Endothelial cell of umbilical vein (primary cell): Measurements from ENCODE around the gene HPS6. TPM values are rescaled to one million over a fixed set of nuclear protein-coding genes. Genes with fewer than 3 reads are reported as not detected.

Experiments used
- Bru-seq: library from RNA; stranded (reverse); fragments of 400-500 nt; gene quantifications from one replicate; lab custom pipeline; 2021; lab: Mats Ljungman, UMichigan
- BruChase-seq, 2 experiments: library from RNA; stranded (reverse); fragments of 400-500 nt; gene quantifications; one replicate each; lab custom pipeline; 2021; lab: Mats Ljungman, UMichigan
- BruUV-seq: library from RNA; stranded (reverse); fragments of 400-500 nt; replicated peaks from 2 replicates; lab custom pipeline; 2021; lab: Mats Ljungman, UMichigan
- CTCF ChIA-PET: fragments of 300-600, 350-600 bp; sonication (Branson Sonifier 250); formaldehyde crosslinking; loops from one replicate; lab custom pipeline; 2021; ENCODE audit warnings: antibody characterized with exemption, inconsistent platforms; lab: Charles Lee
- POLR2A ChIA-PET: fragments of 300-600, 350-600 bp; sonication (Branson Sonifier 250); formaldehyde crosslinking; loops from one replicate; lab custom pipeline; 2021; ENCODE audit warnings: antibody characterized with exemption, inconsistent platforms; lab: Charles Lee
- DNase-seq: peaks from one replicate; pipeline ENCODE4 v3.0.0-alpha.2; 2011; ENCODE audit warnings: low read depth, low spot score
- FAIRE-seq: peaks from 2 replicates; lab custom pipeline; 2011; peaks lifted over from hg19 to GRCh38; lab: Jason Lieb, UNC
- H2AFZ ChIP-seq: 2 replicates; pipeline ENCODE4 v1.6.0; 2012; ENCODE audit warnings: low read depth, low read length, control low read depth, inconsistent platforms
- H3K27ac ChIP-seq: 2 replicates; pipeline ENCODE4 v1.5.1; 2011; ENCODE audit warnings: low read depth, mild to moderate bottlenecking, control low read depth, low read length, moderate library complexity; ENCODE audit not compliant: insufficient read depth
- H3K27me3 ChIP-seq, 2 experiments: 2 replicates each; pipeline versions ENCODE4 v1.6.0 to v1.6.1; 2011; ENCODE audit warnings: low read length in 2 of 2, mixed read lengths in 1 of 2; ENCODE audit not compliant: control insufficient read depth in 2 of 2, insufficient read depth in 2 of 2
- H3K36me3 ChIP-seq, 2 experiments: 2 replicates in 1 of 2; 3 replicates in 1 of 2; pipeline ENCODE4 v1.5.1; 2011; ENCODE audit warnings: low read length in 2 of 2, mild to moderate bottlenecking in 1 of 2, moderate library complexity in 1 of 2; ENCODE audit not compliant: control insufficient read depth in 2 of 2, insufficient read depth in 2 of 2; ENCODE audit errors: extremely low read depth in 1 of 2
- H3K4me1 ChIP-seq: 3 replicates; pipeline ENCODE4 v1.5.1; 2011; ENCODE audit warnings: mild to moderate bottlenecking, low read length; ENCODE audit not compliant: control insufficient read depth, insufficient read depth; ENCODE audit errors: extremely low read depth
- H3K4me2 ChIP-seq: 2 replicates; pipeline ENCODE4 v1.6.1; 2011; ENCODE audit warnings: low read length, control low read depth, mixed read lengths; ENCODE audit not compliant: insufficient read depth
- H3K4me3 ChIP-seq, 3 experiments: fragments of 200-600 bp in 1 of 3; sonication (generic), shearing (Covaris generic) in 1 of 3; replicated peaks in 1 of 3; 2 replicates each; pipeline ENCODE4 v1.5.1; 2011 to 2016; ENCODE audit warnings: control low read depth in 3 of 3, low read length in 3 of 3, mild to moderate bottlenecking in 2 of 3, inconsistent platforms in 1 of 3, low read depth in 1 of 3, moderate library complexity in 1 of 3; ENCODE audit not compliant: insufficient read depth in 1 of 3
- H3K79me2 ChIP-seq: 2 replicates; pipeline ENCODE4 v1.6.0; 2012; ENCODE audit warnings: low read length, inconsistent platforms; ENCODE audit not compliant: control insufficient read depth, insufficient read depth
- H3K9ac ChIP-seq: replicated peaks from 2 replicates; pipeline ENCODE3; 2011; ENCODE audit warnings: low read length, control low read depth; ENCODE audit not compliant: insufficient read depth; ENCODE audit errors: extremely low read depth
- H3K9me1 ChIP-seq: replicated peaks from 3 replicates; pipeline ENCODE4 v1.6.0; 2011; ENCODE audit warnings: mild to moderate bottlenecking, low read length; ENCODE audit not compliant: control insufficient read depth, insufficient read depth; ENCODE audit errors: extremely low read depth
- H3K9me3 ChIP-seq: replicated peaks from 2 replicates; pipeline ENCODE4 v1.5.1; 2012; ENCODE audit warnings: low read length, inconsistent platforms; ENCODE audit not compliant: control insufficient read depth, insufficient read depth
- H4K20me1 ChIP-seq: replicated peaks from 2 replicates; pipeline ENCODE3; 2011; ENCODE audit warnings: mild to moderate bottlenecking, low read length; ENCODE audit not compliant: control insufficient read depth, insufficient read depth; ENCODE audit errors: extremely low read depth
- GATA2 ChIP-seq: IDR thresholded peaks from 2 replicates; pipeline ENCODE4 v1.7.0; 2011; ENCODE audit warnings: low read depth, mild to moderate bottlenecking, moderate library complexity, mixed read lengths, low read length; ENCODE audit not compliant: insufficient read length, insufficient read depth
- POLR2A ChIP-seq: IDR thresholded peaks from 2 replicates; pipeline ENCODE4 v1.6.1; 2012; ENCODE audit warnings: low read depth, mild to moderate bottlenecking, control low read depth, low read length
- POLR2AphosphoS5 ChIP-seq: IDR thresholded peaks from 2 replicates; pipeline ENCODE4 v1.6.1; 2012; ENCODE audit warnings: low read depth, mild to moderate bottlenecking, control low read depth, low read length, moderate library complexity; ENCODE audit not compliant: insufficient read depth
- dilution Hi-C: fragments of 300-500 bp; cut with MboI; formaldehyde crosslinking; loops from one replicate; pipeline ENCODE4 v1.15.0; 2019; ENCODE audit warnings: low sequenced_read_pairs; ENCODE audit not compliant: extremely low pct_ligation_motif_present
- intact Hi-C: fragments of 100-400 bp; cut with micrococcal nuclease; formaldehyde crosslinking; loops from one replicate; pipeline ENCODE4 v1.10.0; 2022
- long read RNA-seq: library from polyadenylated mRNA; stranded (forward); transcript quantifications from one replicate; pipeline ENCODE4 v2.0.0, GENCODE V29; 2021
- polyA minus RNA-seq, 3 experiments: library from RNA; depleted of rRNA, polyadenylated mRNA; stranded (reverse); fragments of >200 nt; gene quantifications; 1 replicate in 1 of 3; 2 replicates in 2 of 3; pipeline ENCODE4 v1.2.3, GENCODE V29; 2011
- polyA plus RNA-seq, 4 experiments: library from polyadenylated mRNA; depleted of rRNA in 3 of 4; stranded (reverse) in 3 of 4; unstranded in 1 of 4; fragments of >200 nt; gene quantifications; 2 replicates each; pipeline versions ENCODE4 v1.2.1 to v1.2.3, GENCODE V29; 2011 to 2012; ENCODE audit warnings: missing spikeins in 1 of 4
- total RNA-seq: library from RNA; stranded (reverse); gene quantifications from 2 replicates; pipeline ENCODE4 v1.2.3, GENCODE V29; 2021
- TF ChIP-seq, protein P1 (sequence below), 2 donors: IDR thresholded peaks; 1 replicate in 1 of 2; 2 replicates in 1 of 2; pipeline ENCODE4 v1.5.1; 2011; ENCODE audit warnings: low read length in 2 of 2, mild to moderate bottlenecking in 2 of 2, moderate library complexity in 2 of 2, control low read depth in 1 of 2, inconsistent platforms in 1 of 2, low read depth in 1 of 2; ENCODE audit not compliant: insufficient read depth in 1 of 2; ENCODE audit errors: extremely low read depth in 1 of 2

HPS6 gene
- total RNA-seq (18.5 TPM in 2 replicates), polyA plus RNA-seq (9.3 and 11.6 TPM in 2 replicates), polyA minus RNA-seq (12.1 and 12.6 TPM in 2 replicates), Bru-seq, nascent RNA (percentile 59 among the genes with signal in this experiment), BruChase-seq, experiment 1, labeled RNA remaining after a 6-hour chase (percentile 37 among the genes with signal in this experiment), BruChase-seq, experiment 2, labeled RNA remaining after a 2-hour chase (percentile 72 among the genes with signal in this experiment)
- 5.3 and 6.0 TPM in 2 replicates for polyA plus RNA-seq (2011; cell fraction: cytosol; rRNA removed)
- 2.9 and 3.0 TPM in 2 replicates for polyA plus RNA-seq (2011; cell fraction: nucleus; rRNA removed)
- 10.9 and 12.3 TPM in 2 replicates for polyA plus RNA-seq (2012)
- polyA minus RNA-seq (2011; cell fraction: cytosol; rRNA and poly(A)+ RNA removed) = 15.7 TPM
- 3.1 and 3.9 TPM in 2 replicates for polyA minus RNA-seq (2011; cell fraction: nucleus; rRNA and poly(A)+ RNA removed)
- long read RNA-seq, transcript HPS6-201 (1 exons, 2,649 nt) = major isoform, 24 of 24 reads
- long read RNA-seq, partial matches to known transcripts = 0 of 24 reads
- long read RNA-seq, other reads (novel, unspliced or antisense) = 0 of 24 reads

DNA sequence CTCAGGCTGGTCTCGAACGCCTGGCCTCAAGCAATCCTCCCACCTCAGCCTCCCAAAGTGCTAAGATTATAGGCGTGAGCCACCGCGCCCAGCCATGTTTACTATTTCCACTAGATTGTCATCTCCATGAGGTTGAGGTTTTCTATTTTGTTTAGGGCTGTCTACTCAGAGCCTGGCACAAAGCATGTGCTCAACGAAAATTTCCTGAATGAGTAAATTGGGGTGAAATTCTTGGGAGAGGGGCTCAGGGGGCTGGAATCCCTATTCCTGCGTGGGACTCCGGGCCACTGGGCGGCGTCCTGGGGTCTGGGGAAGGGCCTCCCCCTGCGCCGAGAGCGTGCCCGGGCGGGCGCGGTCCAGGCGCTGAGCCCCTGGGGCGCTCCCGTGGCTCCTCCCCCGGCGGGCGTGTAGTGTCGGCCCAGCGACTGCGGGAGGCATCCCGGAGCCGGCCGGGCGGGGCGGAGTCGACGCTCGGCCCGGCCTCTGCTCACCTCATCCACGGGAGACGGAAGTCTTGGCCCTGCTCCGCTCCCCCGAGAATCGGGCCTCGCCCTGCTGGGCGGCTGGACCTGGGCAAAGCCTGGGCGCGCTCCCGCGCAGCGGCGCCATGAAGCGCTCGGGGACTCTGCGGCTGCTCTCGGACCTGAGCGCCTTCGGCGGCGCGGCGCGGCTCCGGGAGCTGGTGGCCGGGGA lies at the start of gene HPS6:
TSS of gene HPS6 (plus strand) at position 482 of the 693 bp plus-strand sequence. CDS start at position 608, 126 bp downstream.
- DNase-seq (peak; percentile 90), FAIRE-seq (peak; percentile 92)
- no peaks in the 10 kb centered on the region for H3K27me3 ChIP-seq
- TF ChIP-seq POLR2AphosphoS5 = peak; percentile 87
- TF ChIP-seq GATA2 = no peak
- TF ChIP-seq, protein P1, sequence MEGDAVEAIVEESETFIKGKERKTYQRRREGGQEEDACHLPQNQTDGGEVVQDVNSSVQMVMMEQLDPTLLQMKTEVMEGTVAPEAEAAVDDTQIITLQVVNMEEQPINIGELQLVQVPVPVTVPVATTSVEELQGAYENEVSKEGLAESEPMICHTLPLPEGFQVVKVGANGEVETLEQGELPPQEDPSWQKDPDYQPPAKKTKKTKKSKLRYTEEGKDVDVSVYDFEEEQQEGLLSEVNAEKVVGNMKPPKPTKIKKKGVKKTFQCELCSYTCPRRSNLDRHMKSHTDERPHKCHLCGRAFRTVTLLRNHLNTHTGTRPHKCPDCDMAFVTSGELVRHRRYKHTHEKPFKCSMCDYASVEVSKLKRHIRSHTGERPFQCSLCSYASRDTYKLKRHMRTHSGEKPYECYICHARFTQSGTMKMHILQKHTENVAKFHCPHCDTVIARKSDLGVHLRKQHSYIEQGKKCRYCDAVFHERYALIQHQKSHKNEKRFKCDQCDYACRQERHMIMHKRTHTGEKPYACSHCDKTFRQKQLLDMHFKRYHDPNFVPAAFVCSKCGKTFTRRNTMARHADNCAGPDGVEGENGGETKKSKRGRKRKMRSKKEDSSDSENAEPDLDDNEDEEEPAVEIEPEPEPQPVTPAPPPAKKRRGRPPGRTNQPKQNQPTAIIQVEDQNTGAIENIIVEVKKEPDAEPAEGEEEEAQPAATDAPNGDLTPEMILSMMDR (IDR thresholded peaks at IDR 0.05; ENCODE audit: extremely low read depth in 1 of 2, insufficient read depth in 1 of 2, low read depth in 1 of 2, low read length in 2 of 2) = peak in 1 of 2 donors; percentile 20
- peak; percentile 94 for TF ChIP-seq POLR2A
- no peaks in the 10 kb centered on the region for H4K20me1 ChIP-seq
- H2AFZ ChIP-seq = peak within 1 kb of the TSS; percentile 93
- H3K9me1 ChIP-seq = no peaks in the 10 kb centered on the region
- no peaks in the 10 kb centered on the region for H3K9me3 ChIP-seq
- intact Hi-C loops = loop anchor here (1.0 to 2.0 kb wide), 3 partner anchors 9 to 224 kb away; partner anchors contain the start of gene ARMH3
- H3K27ac ChIP-seq = peak within 1 kb of the TSS; percentile 43
- POLR2A ChIA-PET = no interaction called here
- peak within 1 kb of the TSS; percentile 60 for H3K4me2 ChIP-seq
- dilution Hi-C loops = no loop called here
- H3K4me1 ChIP-seq = peaks cover 14% of the 10 kb centered on the region
- H3K36me3 ChIP-seq = no peaks in the 10 kb centered on the region
- peak within 1 kb of the TSS; percentile 42 to 89 (median 62) for H3K4me3 ChIP-seq
- peaks cover 30% of the 10 kb centered on the region for H3K79me2 ChIP-seq
- CTCF ChIA-PET = interaction anchor here (0.7 to 4.4 kb wide), 7 partner anchors 10 to 227 kb away, joined by 3 to 45 read pairs (median 5); no protein-coding TSS in a partner anchor
- peak within 1 kb of the TSS; percentile 70 for H3K9ac ChIP-seq
- BruUV-seq = no TSS peak
